Measurements from ENCODE around the gene HRH4.
A peak's percentile ranks its signal among the peaks of the same experiment; 100 is the strongest.

The HRH4 gene

GRCh38 chr18:24499814-24500213 is 39.4 kb downstream of the HRH4 start:
- TF ChIP-seq JUND (IDR thresholded peaks at IDR 0.05; ENCODE audit: low read depth): no peak
- no peak for DNase-seq (ENCODE audit: low read depth in 1 of 2, low spot score in 1 of 2)
- in situ Hi-C loops (cut with HindIII; ENCODE audit: low pct_unique_long_range_greater_than_20kb, low sequenced_read_pairs): no loop called here

GRCh38 chr18:24500217-24500616 is 39.8 kb downstream of the HRH4 start:
- no peak for DNase-seq (ENCODE audit: low read depth in 1 of 2, low spot score in 1 of 2)

DNA sequence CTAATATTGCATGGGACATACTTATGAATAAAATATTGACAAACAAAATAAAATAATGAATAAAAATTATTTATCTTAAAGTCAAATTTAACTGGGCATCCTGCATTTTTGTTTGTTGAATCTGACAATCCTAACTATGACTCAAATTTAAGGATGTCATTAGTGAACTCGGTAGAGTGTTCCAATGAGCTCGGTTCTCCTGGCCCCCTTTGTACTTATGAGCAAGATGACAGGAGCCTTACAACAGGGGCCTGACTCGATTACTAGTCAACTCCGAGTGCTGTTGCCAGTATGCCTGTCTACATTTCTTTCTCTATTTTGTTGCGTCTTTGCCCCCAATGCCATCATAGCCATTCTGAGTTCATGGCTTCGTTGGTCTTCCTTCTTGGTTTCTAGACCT is 40.3 kb downstream of the HRH4 start:
- TF ChIP-seq JUND (IDR thresholded peaks at IDR 0.05; ENCODE audit: low read depth): no peak
- DNase-seq (ENCODE audit: low read depth in 1 of 2, low spot score in 1 of 2): no peak
- in situ Hi-C loops (cut with HindIII; ENCODE audit: low pct_unique_long_range_greater_than_20kb, low sequenced_read_pairs): no loop called here

More at GRCh38 chr18:24500217-24500616, 39.8 kb downstream of the HRH4 start:
- in situ Hi-C loops (cut with HindIII; ENCODE audit: low pct_unique_long_range_greater_than_20kb, low sequenced_read_pairs): no loop called here
- no peak for TF ChIP-seq JUND (IDR thresholded peaks at IDR 0.05; ENCODE audit: low read depth)

GRCh38 chr18:24502667-24503523 is 42.5 kb downstream of the HRH4 start:
- in situ Hi-C loops (cut with HindIII; ENCODE audit: low pct_unique_long_range_greater_than_20kb, low sequenced_read_pairs): no loop called here
- peak in 1 of 2 experiments; percentile 83 for DNase-seq (ENCODE audit: low read depth in 1 of 2, low spot score in 1 of 2)
- TF ChIP-seq JUND (IDR thresholded peaks at IDR 0.05; ENCODE audit: low read depth): no peak

GRCh38 chr18:24504401-24504800 is 44.0 kb downstream of the HRH4 start:
- no peak for TF ChIP-seq JUND (IDR thresholded peaks at IDR 0.05; ENCODE audit: low read depth)
- no peak for DNase-seq (ENCODE audit: low read depth in 1 of 2, low spot score in 1 of 2)
- in situ Hi-C loops (cut with HindIII; ENCODE audit: low pct_unique_long_range_greater_than_20kb, low sequenced_read_pairs): no loop called here

- TF ChIP-seq JUND (IDR thresholded peaks at IDR 0.05; ENCODE audit: low read depth): no peak
- in situ Hi-C loops (cut with HindIII; ENCODE audit: low pct_unique_long_range_greater_than_20kb, low sequenced_read_pairs): no loop called here
- no peak for DNase-seq (ENCODE audit: low read depth in 1 of 2, low spot score in 1 of 2)
These were observed 45.7 kb downstream of the HRH4 start for GRCh38 chr18:24506175-24506574.

- in situ Hi-C loops (cut with HindIII; ENCODE audit: low pct_unique_long_range_greater_than_20kb, low sequenced_read_pairs): no loop called here
- no peak for TF ChIP-seq JUND (IDR thresholded peaks at IDR 0.05; ENCODE audit: low read depth)
- no peak for DNase-seq (ENCODE audit: low read depth in 1 of 2, low spot score in 1 of 2)
These were observed 49.0 kb downstream of the HRH4 start for GRCh38 chr18:24509435-24509834.

- in situ Hi-C loops (cut with HindIII; ENCODE audit: low pct_unique_long_range_greater_than_20kb, low sequenced_read_pairs): no loop called here
- peak in 1 of 2 experiments; percentile 32 for DNase-seq (ENCODE audit: low read depth in 1 of 2, low spot score in 1 of 2)
- no peak for TF ChIP-seq JUND (IDR thresholded peaks at IDR 0.05; ENCODE audit: low read depth)
These were observed 54.0 kb downstream of the HRH4 start for GRCh38 chr18:24514439-24514838.

DNA sequence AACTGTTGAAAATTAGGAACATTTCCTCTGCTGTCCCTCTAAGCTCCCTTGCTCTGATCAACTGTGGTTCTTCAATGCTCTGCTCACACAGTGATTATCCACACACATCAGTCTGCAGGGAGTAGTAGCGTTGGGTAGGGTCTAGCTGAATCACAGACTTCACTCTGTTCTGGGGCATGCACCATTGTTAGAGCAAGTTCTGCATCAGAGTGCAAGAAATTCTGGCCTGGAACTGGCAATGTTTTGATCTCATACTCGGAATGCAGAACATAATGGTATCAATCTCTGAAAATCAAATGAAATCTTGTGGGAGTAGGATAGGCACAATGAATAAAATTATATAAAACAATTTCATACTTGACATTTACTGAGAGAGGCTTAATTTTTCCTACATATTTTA is 55.3 kb downstream of the HRH4 start:
- TF ChIP-seq JUND (IDR thresholded peaks at IDR 0.05; ENCODE audit: low read depth): no peak
- in situ Hi-C loops (cut with HindIII; ENCODE audit: low pct_unique_long_range_greater_than_20kb, low sequenced_read_pairs): no loop called here
- DNase-seq (ENCODE audit: low read depth in 1 of 2, low spot score in 1 of 2): no peak

DNA sequence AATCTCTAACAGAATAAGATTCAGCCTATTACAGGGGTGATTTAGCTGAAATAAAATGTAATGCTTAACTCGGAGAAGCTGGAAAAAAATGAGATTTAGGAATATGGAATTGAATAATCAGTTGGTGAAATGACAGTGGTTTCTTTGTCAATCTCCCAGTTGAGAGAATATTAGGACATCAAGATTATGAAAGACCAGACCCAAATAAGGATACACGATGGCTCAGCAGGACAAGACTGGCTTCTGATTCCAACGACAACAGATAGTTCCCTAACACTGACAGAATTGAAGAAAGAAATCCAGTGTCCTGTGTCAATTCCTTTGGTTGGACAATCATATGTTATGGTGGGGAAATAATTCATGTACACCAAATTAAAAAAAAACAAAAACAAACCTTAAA is 55.8 kb downstream of the HRH4 start:
- in situ Hi-C loops (cut with HindIII; ENCODE audit: low pct_unique_long_range_greater_than_20kb, low sequenced_read_pairs): no loop called here
- DNase-seq (ENCODE audit: low read depth in 1 of 2, low spot score in 1 of 2): no peak
- no peak for TF ChIP-seq JUND (IDR thresholded peaks at IDR 0.05; ENCODE audit: low read depth)

DNA sequence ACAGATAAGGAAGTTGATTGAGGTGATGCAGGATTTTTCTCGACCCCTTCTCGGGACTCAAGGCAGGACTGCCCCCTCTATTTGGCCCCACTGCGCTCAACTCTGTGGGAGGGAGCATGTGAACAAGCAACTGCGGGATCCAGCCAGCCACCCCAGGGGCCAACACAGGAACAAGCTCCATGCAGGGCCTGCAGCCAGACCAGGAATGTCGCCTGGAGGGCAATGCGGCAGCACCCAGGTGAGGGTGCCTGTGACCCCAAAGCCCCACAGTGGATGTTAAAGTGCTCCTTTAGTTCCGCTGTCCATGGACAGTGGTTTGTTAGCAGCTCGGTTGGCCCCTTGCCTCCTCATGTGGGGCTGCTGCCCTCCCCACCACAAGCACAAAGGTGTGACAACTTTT is 57.1 kb downstream of the HRH4 start:
- DNase-seq (ENCODE audit: low read depth in 1 of 2, low spot score in 1 of 2): no peak
- in situ Hi-C loops (cut with HindIII; ENCODE audit: low pct_unique_long_range_greater_than_20kb, low sequenced_read_pairs): no loop called here
- no peak for TF ChIP-seq JUND (IDR thresholded peaks at IDR 0.05; ENCODE audit: low read depth)

DNA sequence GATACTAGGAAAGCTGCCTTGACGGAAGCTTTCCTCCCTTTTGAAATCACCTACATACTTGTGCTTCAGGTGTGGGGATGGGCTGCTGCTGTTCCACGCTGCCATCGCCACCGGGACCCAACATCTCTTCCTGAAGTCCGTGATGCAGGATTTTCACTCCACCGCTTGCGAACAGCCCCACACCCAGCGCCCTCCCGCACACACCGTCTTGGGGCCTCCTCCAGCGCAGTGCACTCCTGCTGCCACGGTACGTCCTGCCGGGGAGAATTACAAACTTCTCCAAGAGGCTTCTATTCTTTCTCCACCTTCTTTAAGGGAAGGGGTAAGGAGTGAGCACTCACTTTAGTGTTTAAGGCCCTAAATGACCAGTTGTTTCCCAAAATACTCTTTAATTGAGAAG is 58.2 kb downstream of the HRH4 start:
- TF ChIP-seq JUND (IDR thresholded peaks at IDR 0.05; ENCODE audit: low read depth): no peak
- in situ Hi-C loops (cut with HindIII; ENCODE audit: low pct_unique_long_range_greater_than_20kb, low sequenced_read_pairs): no loop called here
- no peak for DNase-seq (ENCODE audit: low read depth in 1 of 2, low spot score in 1 of 2)
